ENCODE results near the gene RBM17. TPM values are rescaled to one million over a fixed set of nuclear protein-coding genes. Genes with fewer than 3 reads are reported as not detected.

The RBM17 gene
- total RNA-seq, 1 experiment from 2014 or later, result 129 TPM

GRCh38 chr10:6061056-6061455 lies 27.8 kb upstream of the RBM17 start:
- ChIA-PET POLR2A (no interaction called here), CTCF (no interaction called here)
- H3K4me3 ChIP-seq (replicated peaks in 1 of 2; ENCODE audit: low read depth in 1 of 2, low read length in 2 of 2), result no peak overlapping the region

More at GRCh38 chr10:6061056-6061455, 27.8 kb upstream of the RBM17 start:
- H4K20me1 ChIP-seq (ENCODE audit: insufficient read depth), result no peaks in the 10 kb centered on the region
- no peaks in the 10 kb centered on the region for H3K4me1 ChIP-seq (ENCODE audit: control insufficient read depth in 1 of 2, insufficient read depth in 2 of 2, low read length in 2 of 2)
- no TSS peak for BruUV-seq (replicated peaks)
- H2AFZ ChIP-seq (ENCODE audit: low read depth, low read length, poor library complexity, severe bottlenecking), result no peak overlapping the region
- H3K27me3 ChIP-seq (ENCODE audit: insufficient read depth, low read length), result peaks cover 14% of the 10 kb centered on the region; the same call in 1 of the 2 replicates
- no peak overlapping the region for H3K27ac ChIP-seq (ENCODE audit: low read depth, low read length)
- H3K4me2 ChIP-seq (ENCODE audit: low read length), result no peak overlapping the region
- RAD21 ChIA-PET (ENCODE audit: low non-redundant PET in 1 of 2, low total read pairs in 2 of 2, uncharacterized antibody in 2 of 2, unreplicated experiment in 2 of 2), result no interaction called here
- ATAC-seq (no peak), DNase-seq (ENCODE audit: low read depth, low spot score) (no peak)
- H3K79me2 ChIP-seq (ENCODE audit: insufficient read depth, low read length), result no peaks in the 10 kb centered on the region
- no peak overlapping the region for H3K9ac ChIP-seq (ENCODE audit: low read length)
- H3K9me2 ChIP-seq (ENCODE audit: insufficient read depth), result no peaks in the 10 kb centered on the region
- no peaks in the 10 kb centered on the region for H3K36me3 ChIP-seq (ENCODE audit: control insufficient read depth in 1 of 2, insufficient read depth in 2 of 2, low read length in 2 of 2)
- intact Hi-C loops (cut with micrococcal nuclease), result no loop called here
- no peak for TF ChIP-seq YY1 (IDR thresholded peaks at IDR 0.05; ENCODE audit: extremely low read depth, insufficient replicate concordance, low read depth, low read length)
- TF ChIP-seq ELF1 (IDR thresholded peaks at IDR 0.05; ENCODE audit: borderline replicate concordance, low read depth), result no peak
- TF ChIP-seq CTCF (IDR thresholded peaks at IDR 0.05 in 2 of 3, conservative IDR thresholded peaks at IDR 0.05 in 1 of 3; ENCODE audit: borderline replicate concordance in 1 of 3, insufficient read depth in 1 of 3, low read depth in 2 of 3, low read length in 2 of 3), result no peak
- no peak for TF ChIP-seq REST (IDR thresholded peaks at IDR 0.05; ENCODE audit: low read depth)
- no peak for TF ChIP-seq RAD21 (IDR thresholded peaks at IDR 0.05; ENCODE audit: low read depth)
- TF ChIP-seq ZBTB33 (IDR thresholded peaks at IDR 0.05; ENCODE audit: extremely low read depth, insufficient replicate concordance, low read length), result no peak
- no peak for TF ChIP-seq ATF3 (IDR thresholded peaks at IDR 0.05)
- no peak for TF ChIP-seq CEBPB (IDR thresholded peaks at IDR 0.05; ENCODE audit: low read depth)
- TF ChIP-seq EZH2 (IDR thresholded peaks at IDR 0.05), result no peak
- TF ChIP-seq CBX3 (IDR thresholded peaks at IDR 0.05; ENCODE audit: low read depth), result no peak
- TF ChIP-seq SIN3A (IDR thresholded peaks at IDR 0.05; ENCODE audit: low read depth), result no peak
- H3K9me3 ChIP-seq (ENCODE audit: control insufficient read depth in 1 of 2, insufficient read depth in 1 of 2, low read depth in 1 of 2, low read length in 2 of 2), result no peaks in the 10 kb centered on the region

All from HCT116 (cell line).